Esophagus muscularis mucosa (tissue), 4 donors: ENCODE measurements around the gene PLEKHA3. TPM values are rescaled to one million over a fixed set of nuclear protein-coding genes. Genes with fewer than 3 reads are reported as not detected.
"Not testable (repeated sequence)": the region's sequence is repeated elsewhere in the genome, so short reads cannot be mapped to it uniquely, and the experiment has no call there.

ENCODE experiments used
- DNase-seq: peaks from one replicate; pipeline ENCODE4 v3.0.0-alpha.2; 2017; ENCODE audit errors: extremely low spot score
- H3K27ac ChIP-seq, 4 donors: fragments of 200-600 bp; sonication (generic); replicated peaks in 1 of 4; 1 replicate in 3 of 4; 2 replicates in 1 of 4; pipeline ENCODE4 v1.5.1; 2016 to 2019; ENCODE audit warnings: mild to moderate bottlenecking in 1 of 4
- H3K27me3 ChIP-seq, 4 donors: fragments of 200-600 bp; sonication (generic); one replicate each; pipeline versions ENCODE4 v1.5.1 to v1.6.0; 2016 to 2019
- H3K36me3 ChIP-seq, 4 donors: fragments of 200-600 bp; sonication (generic); one replicate each; pipeline ENCODE4 v1.5.1; 2016 to 2019
- H3K4me1 ChIP-seq, 4 donors: fragments of 200-600 bp; sonication (generic); one replicate each; pipeline ENCODE4 v1.5.1; 2016 to 2019
- H3K4me3 ChIP-seq, 4 donors: fragments of 200-600 bp; sonication (generic); 1 replicate in 2 of 4; 2 replicates in 2 of 4; pipeline ENCODE4 v1.5.1; 2016 to 2019; ENCODE audit warnings: mild to moderate bottlenecking in 4 of 4, moderate library complexity in 1 of 4
- H3K9me3 ChIP-seq, 4 donors: fragments of 200-600 bp; sonication (generic); 1 replicate in 3 of 4; 2 replicates in 1 of 4; pipeline ENCODE4 v1.5.1; 2016 to 2019
- CTCF ChIP-seq, 3 experiments: fragments of 200-600 bp in 2 of 3; fragments of 450-650 bp in 1 of 3; sonication (generic) in 2 of 3; IDR thresholded peaks; one replicate each; pipeline ENCODE4 v1.5.1; 2017 to 2019; ENCODE audit warnings: antibody characterized with exemption in 3 of 3, mild to moderate bottlenecking in 2 of 3, moderate library complexity in 1 of 3
- EP300 ChIP-seq: sonication (generic); formaldehyde crosslinking; IDR thresholded peaks from one replicate; pipeline ENCODE4 v1.6.1; 2017; ENCODE audit warnings: antibody characterized with exemption
- POLR2A ChIP-seq: fragments of 450-650 bp; IDR thresholded peaks from one replicate; pipeline ENCODE4 v1.6.1; 2017; ENCODE audit warnings: antibody characterized with exemption, moderate library complexity, mild to moderate bottlenecking, low read depth
- POLR2AphosphoS5 ChIP-seq, 2 donors: sonication (generic); formaldehyde crosslinking; IDR thresholded peaks; one replicate each; pipeline ENCODE4 v1.6.1; 2017; ENCODE audit warnings: antibody characterized with exemption in 2 of 2
- WGBS: methylation state at CpG from one replicate; pipeline ENCODE4 v1.1.5; 2018; 5-methylcytosine and 5-hydroxymethylcytosine counted together
- intact Hi-C: fragments of 100-400 bp; cut with DNase I; formaldehyde crosslinking; loops from one replicate; pipeline ENCODE4 v1.15.1; 2023
- total RNA-seq, 4 donors: library from RNA; depleted of rRNA; stranded (reverse); fragments of >200 nt; gene quantifications; one replicate each; pipeline versions ENCODE4 v1.1.0 to v1.2.1, GENCODE V29; 2016

Gene PLEKHA3
- total RNA-seq, 4 donors from 2014 or later: 20.8 to 30.0 (median 26.5) TPM

- intact Hi-C loops: no loop called here
- peaks cover 0 to 15% (median 3%) of the 10 kb centered on the region in 4 donors for H3K36me3 ChIP-seq
- no peak overlapping the region for H3K27ac ChIP-seq
- no peaks in the 10 kb centered on the region for H3K27me3 ChIP-seq
- H3K4me1 ChIP-seq: peaks cover 17 to 36% (median 31%) of the 10 kb centered on the region in 4 donors
- no peak for TF ChIP-seq POLR2AphosphoS5 (IDR thresholded peaks at IDR 0.05)
- TF ChIP-seq EP300: no peak
- no peak for TF ChIP-seq POLR2A
- no peak for TF ChIP-seq CTCF (IDR thresholded peaks at IDR 0.05)
- no peak overlapping the region for H3K4me3 ChIP-seq
- DNase-seq: no peak
- no peaks in the 10 kb centered on the region for H3K9me3 ChIP-seq
- WGBS: 63% methylated on average over 5 of the region's 5 CpGs
These were observed 27.4 kb upstream of the PLEKHA3 start for GRCh38 chr2:178452870-178453269.

GRCh38 chr2:178455947-178456346 is 24.3 kb upstream of the PLEKHA3 start:
- Histone ChIP-seq H3K4me1 (peaks cover 0 to 11% (median 6%) of the 10 kb centered on the region in 4 donors), H3K36me3 (peaks cover 0 to 4% (median 0%) of the 10 kb centered on the region in 4 donors), H3K9me3 (no peaks in the 10 kb centered on the region), H3K4me3 (no peak overlapping the region), H3K27ac (no peak overlapping the region), H3K27me3 (no peaks in the 10 kb centered on the region)
- 93% methylated on average over 5 of the region's 5 CpGs for WGBS
- TF ChIP-seq CTCF (IDR thresholded peaks at IDR 0.05): no peak
- TF ChIP-seq POLR2A: no peak
- TF ChIP-seq POLR2AphosphoS5 (IDR thresholded peaks at IDR 0.05): no peak
- TF ChIP-seq EP300: no peak
- DNase-seq: no peak
- intact Hi-C loops: no loop called here

GRCh38 chr2:178457390-178457886 is 22.8 kb upstream of the PLEKHA3 start:
- intact Hi-C loops: no loop called here
- H3K36me3 ChIP-seq: peaks cover 0 to 4% (median 0%) of the 10 kb centered on the region in 4 donors
- DNase-seq: no peak
- no peak overlapping the region for H3K4me3 ChIP-seq
- no peak overlapping the region for H3K27ac ChIP-seq
- TF ChIP-seq POLR2AphosphoS5 (IDR thresholded peaks at IDR 0.05): no peak
- no peak for TF ChIP-seq CTCF (IDR thresholded peaks at IDR 0.05)
- TF ChIP-seq EP300: no peak
- H3K4me1 ChIP-seq: peaks cover 0 to 1% (median 0%) of the 10 kb centered on the region in 4 donors
- no peaks in the 10 kb centered on the region for H3K9me3 ChIP-seq
- H3K27me3 ChIP-seq: no peaks in the 10 kb centered on the region
- WGBS: 96% methylated on average over 11 of the region's 11 CpGs

- H3K36me3 ChIP-seq: peaks cover 0 to 46% (median 13%) of the 10 kb centered on the region in 4 donors
- no peaks in the 10 kb centered on the region for H3K27me3 ChIP-seq
- H3K4me1 ChIP-seq: peaks cover 6 to 10% (median 8%) of the 10 kb centered on the region in 4 donors
- no peak overlapping the region for H3K27ac ChIP-seq
- intact Hi-C loops: no loop called here
- H3K9me3 ChIP-seq: no peaks in the 10 kb centered on the region
- TF ChIP-seq CTCF (IDR thresholded peaks at IDR 0.05): no peak
- no peak for TF ChIP-seq POLR2AphosphoS5 (IDR thresholded peaks at IDR 0.05)
- TF ChIP-seq POLR2A: no peak
- no peak for TF ChIP-seq EP300
- no peak overlapping the region for H3K4me3 ChIP-seq
- WGBS: 93% methylated on average over 7 of the region's 7 CpGs
- DNase-seq: no peak
These were observed 10.9 kb upstream of the PLEKHA3 start for GRCh38 chr2:178469219-178469849.

- H3K4me3 ChIP-seq, H3K9me3 ChIP-seq, H3K27ac ChIP-seq, intact Hi-C loops, DNase-seq, H3K27me3 ChIP-seq: not testable (repeated sequence)
- Histone ChIP-seq H3K4me1 (peaks cover 6 to 21% (median 10%) of the 10 kb centered on the region in 4 donors), H3K36me3 (peaks cover 0 to 29% (median 6%) of the 10 kb centered on the region in 4 donors)
- WGBS: 90% methylated on average over 5 of the region's 5 CpGs
These were observed 8.9 kb upstream of the PLEKHA3 start for GRCh38 chr2:178471313-178471712.
